Measurements from ENCODE around the gene C16orf96. TPM values are rescaled to one million over a fixed set of nuclear protein-coding genes. Genes with fewer than 3 reads are reported as not detected.

The C16orf96 gene
- under 1 TPM in 5 of 6 experiments, not detected in 1; 0.06 to 0.24 (median 0.16) TPM for total RNA-seq
- long read RNA-seq = 0 reads

- no peaks in the 10 kb centered on the region for H3K4me1 ChIP-seq
- no peak within 1 kb of the TSS for H3K27ac ChIP-seq
- H3K9me3 ChIP-seq = no peaks in the 10 kb centered on the region
- WGBS (ENCODE audit: insufficient coverage, low coverage, low lambda C conversion rate, missing lambda C conversion rate) = 45% methylated on average over 2 of the region's 4 CpGs
- intact Hi-C loops (cut with DNase I) = loop anchor here in 1 of 2 donors (10.0 kb wide), 1 partner anchor 51 kb away; no protein-coding TSS in a partner anchor
- no peak within 1 kb of the TSS for H3K4me3 ChIP-seq
- DNase-seq = no peak
- H3K27me3 ChIP-seq = no peaks in the 10 kb centered on the region
- no peaks in the 10 kb centered on the region for H3K36me3 ChIP-seq
- TF ChIP-seq CTCF (IDR thresholded peaks at IDR 0.05) = no peak
- TF ChIP-seq POLR2A (IDR thresholded peaks at IDR 0.05) = no peak
- ATAC-seq = peak in 2 of 4 donors; percentile 28 to 71
Measured at GRCh38 chr16:4556112-4556511, at the start of gene C16orf96. TSS of gene C16orf96 (plus strand) at chr16:4556340. CDS start at chr16:4556490, 150 bp downstream.

- peaks cover 0 to 10% (median 0%) of the 10 kb centered on the region in 4 donors for H3K4me1 ChIP-seq
- peaks cover 0 to 52% (median 26%) of the 10 kb centered on the region in 4 donors for H3K36me3 ChIP-seq
- 33% methylated on average over 1 of the region's 3 CpGs for WGBS (ENCODE audit: insufficient coverage, low coverage, low lambda C conversion rate, missing lambda C conversion rate)
- H3K9me3 ChIP-seq = no peaks in the 10 kb centered on the region
- TF ChIP-seq POLR2A (IDR thresholded peaks at IDR 0.05) (no peak), CTCF (IDR thresholded peaks at IDR 0.05) (peak; percentile 73 to 83 (median 79))
- DNase-seq (peak in 1 of 3 donors; percentile 63), ATAC-seq (peak; percentile 78 to 87 (median 78))
- no peak overlapping the region for H3K27ac ChIP-seq
- H3K27me3 ChIP-seq = no peaks in the 10 kb centered on the region
- no peak overlapping the region for H3K4me3 ChIP-seq
- intact Hi-C loops (cut with DNase I) = loop anchor here in 1 of 2 donors (10.0 kb wide), 1 partner anchor 48 kb away; the partner anchor contains the start of gene C16orf96
Measured at GRCh38 chr16:4506450-4506849, 49.7 kb upstream of the C16orf96 start.

GRCh38 chr16:4507588-4508345 lies 48.4 kb upstream of the C16orf96 start:
- DNase-seq = no peak
- peaks cover 0 to 58% (median 26%) of the 10 kb centered on the region in 4 donors for H3K36me3 ChIP-seq
- TF ChIP-seq CTCF (IDR thresholded peaks at IDR 0.05) = no peak
- no peak for TF ChIP-seq POLR2A (IDR thresholded peaks at IDR 0.05)
- no peaks in the 10 kb centered on the region for H3K9me3 ChIP-seq
- H3K27ac ChIP-seq = no peak overlapping the region
- ATAC-seq = no peak
- no peak overlapping the region for H3K4me3 ChIP-seq
- intact Hi-C loops (cut with DNase I) = loop anchor here in 1 of 2 donors (10.0 kb wide), 1 partner anchor 47 kb away; the partner anchor contains the start of gene C16orf96
- WGBS (ENCODE audit: insufficient coverage, low coverage, low lambda C conversion rate, missing lambda C conversion rate) = 89% methylated on average over 5 of the region's 17 CpGs
- peaks cover 0 to 4% (median 0%) of the 10 kb centered on the region in 4 donors for H3K4me1 ChIP-seq
- no peaks in the 10 kb centered on the region for H3K27me3 ChIP-seq

GRCh38 chr16:4508806-4509205 lies 47.3 kb upstream of the C16orf96 start:
- no peak for DNase-seq
- no peaks in the 10 kb centered on the region for H3K9me3 ChIP-seq
- H3K36me3 ChIP-seq = peaks cover 0 to 60% (median 26%) of the 10 kb centered on the region in 4 donors
- WGBS (ENCODE audit: insufficient coverage, low coverage, low lambda C conversion rate, missing lambda C conversion rate) = no CpG with 5 or more reads among the region's 3 CpGs
- H3K4me3 ChIP-seq = no peak overlapping the region
- TF ChIP-seq POLR2A (IDR thresholded peaks at IDR 0.05) (no peak), CTCF (IDR thresholded peaks at IDR 0.05) (no peak)
- peaks cover 0 to 4% (median 0%) of the 10 kb centered on the region in 4 donors for H3K4me1 ChIP-seq
- ATAC-seq = no peak
- intact Hi-C loops (cut with DNase I) = loop anchor here in 1 of 2 donors (10.0 kb wide), 1 partner anchor 46 kb away; the partner anchor contains the start of gene C16orf96
- no peaks in the 10 kb centered on the region for H3K27me3 ChIP-seq
- H3K27ac ChIP-seq = no peak overlapping the region
